HuH-7 (cell line): ENCODE data around the gene ITFG1.

Source experiments
- DNase-seq: peaks from one replicate; pipeline ENCODE4 v3.0.0; 2011; ENCODE audit warnings: low spot score

Gene ITFG1

DNA sequence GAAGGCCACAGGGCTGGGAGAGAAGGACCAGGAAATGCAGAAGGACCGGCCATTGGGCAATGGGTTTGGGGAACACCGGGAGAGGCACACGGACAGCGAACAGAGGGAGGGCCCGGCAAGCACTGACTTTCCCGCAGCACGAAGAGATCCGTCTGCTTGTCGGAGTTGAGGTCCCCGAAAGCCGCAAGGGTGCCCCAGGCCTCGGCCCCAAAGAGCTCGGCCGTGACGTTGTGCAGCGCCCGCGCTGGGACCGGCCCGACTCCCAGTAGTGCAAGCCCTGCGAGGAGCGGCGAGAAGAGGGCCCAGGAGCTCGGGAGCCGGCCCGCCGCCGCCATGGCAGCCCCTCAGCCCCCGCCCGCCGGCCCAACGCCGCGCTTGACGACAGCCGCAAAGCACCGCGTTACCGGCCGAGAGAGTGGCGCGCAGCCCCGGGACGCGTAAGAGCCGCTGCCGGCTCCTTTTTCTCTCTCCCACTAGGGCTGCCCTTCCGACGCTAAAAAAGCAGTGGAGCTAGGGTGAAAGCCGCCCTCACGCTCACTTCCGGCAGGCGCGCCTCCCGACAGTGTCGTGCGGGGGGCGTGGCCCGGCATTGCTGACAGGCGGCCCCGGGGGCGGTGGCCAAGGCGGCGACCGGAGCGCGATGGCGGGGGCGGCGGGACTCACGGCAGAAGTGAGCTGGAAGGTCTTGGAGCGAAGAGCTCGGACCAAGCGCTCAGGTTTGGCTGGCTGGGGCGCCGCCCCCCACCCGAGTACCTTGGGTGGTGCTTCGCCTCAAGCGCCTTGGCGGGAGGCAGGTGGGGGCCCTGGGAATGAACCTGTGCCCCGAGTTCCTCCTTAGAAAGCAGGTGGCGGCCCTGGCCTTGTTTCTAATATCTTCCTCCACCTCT, at the start of gene ITFG1, which contains the start of gene PHKB:
Gene ITFG1, minus strand, starts transcription at position 353 of the 887 bp plus-strand sequence. Its CDS starts 18 bp downstream, at position 335.
Gene PHKB, plus strand, starts transcription at position 621 of the 887 bp plus-strand sequence. Its CDS starts 20 bp downstream, at position 641.
- peak; percentile 53 for DNase-seq

DNA sequence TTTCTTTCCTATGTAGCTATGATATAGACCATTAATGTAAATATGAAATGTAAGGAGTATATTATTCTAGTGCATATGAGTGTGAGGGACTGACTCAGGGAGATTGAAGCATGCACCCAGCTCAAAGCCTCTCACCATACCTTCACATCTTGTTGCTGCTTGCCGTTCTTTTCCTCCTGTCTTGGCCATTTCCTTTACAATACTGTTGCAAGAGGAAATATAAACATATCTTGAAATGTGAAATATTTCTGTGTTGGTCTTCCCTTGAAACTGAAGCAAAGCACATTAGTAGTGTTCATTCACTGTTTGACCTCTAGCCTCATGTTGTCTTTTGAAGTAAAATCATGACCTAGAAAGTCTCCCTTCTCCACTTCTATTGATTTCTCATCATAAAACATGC, 46.8 kb upstream of the ITFG1 start:
- DNase-seq = no peak

DNA sequence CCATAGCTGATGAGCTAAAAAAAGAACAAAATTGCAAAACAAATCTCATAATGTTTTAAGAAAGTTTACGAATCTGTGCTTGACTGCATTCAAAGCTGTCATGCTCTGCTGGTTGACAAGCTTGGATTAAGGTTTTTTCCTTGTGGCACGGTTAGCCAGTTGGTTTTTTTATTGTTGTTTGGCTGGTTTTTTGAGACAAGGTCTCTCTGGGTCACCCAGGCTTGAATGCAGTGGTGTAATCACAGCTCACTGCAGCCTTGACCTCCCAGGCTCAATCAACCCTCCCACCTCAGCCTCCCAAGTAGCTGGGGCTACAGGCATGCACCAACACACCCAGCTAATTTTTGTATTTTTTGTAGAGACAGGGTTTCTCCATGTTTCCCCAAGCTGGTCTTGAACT, 45.9 kb upstream of the ITFG1 start:
- no peak for DNase-seq

DNA sequence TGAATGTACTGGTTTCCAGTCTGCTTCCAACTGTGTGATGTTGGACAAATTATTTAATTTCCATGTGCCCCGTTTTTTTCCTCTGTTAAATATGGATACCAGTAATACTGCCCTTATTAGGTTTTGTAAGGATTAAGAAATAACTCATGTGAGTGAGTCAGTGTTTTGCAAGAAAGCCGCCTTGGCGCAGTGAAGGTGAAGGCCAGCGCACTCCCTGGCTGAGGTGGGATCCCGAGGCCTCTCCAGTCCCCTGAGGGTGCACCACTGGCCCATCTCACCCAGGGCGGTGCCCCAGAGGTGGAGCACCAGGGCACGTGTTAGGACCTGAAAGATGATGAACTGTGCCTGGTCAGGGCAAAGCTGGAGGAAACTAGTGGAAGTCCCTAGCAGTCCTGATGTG, 43.7 kb upstream of the ITFG1 start:
- DNase-seq = no peak

DNA sequence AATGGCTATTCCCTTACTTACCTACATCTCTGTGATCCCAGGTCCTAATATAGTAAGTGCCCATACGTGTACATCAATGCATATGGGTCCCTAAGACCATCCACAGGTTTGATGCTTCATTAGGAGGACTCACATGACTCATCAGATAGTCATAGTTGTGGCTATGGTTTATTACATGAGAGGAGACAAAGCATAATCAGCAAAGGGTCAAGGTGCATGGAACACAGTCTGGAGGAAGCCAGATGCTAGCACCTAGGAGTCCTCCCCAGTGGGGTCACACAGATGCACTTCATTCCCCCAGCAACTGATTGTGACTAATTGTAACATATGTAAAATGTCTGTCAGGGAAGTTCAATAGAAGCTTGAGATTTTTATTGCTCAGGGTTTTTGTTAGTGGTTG, 43.1 kb upstream of the ITFG1 start:
- no peak for DNase-seq

DNA sequence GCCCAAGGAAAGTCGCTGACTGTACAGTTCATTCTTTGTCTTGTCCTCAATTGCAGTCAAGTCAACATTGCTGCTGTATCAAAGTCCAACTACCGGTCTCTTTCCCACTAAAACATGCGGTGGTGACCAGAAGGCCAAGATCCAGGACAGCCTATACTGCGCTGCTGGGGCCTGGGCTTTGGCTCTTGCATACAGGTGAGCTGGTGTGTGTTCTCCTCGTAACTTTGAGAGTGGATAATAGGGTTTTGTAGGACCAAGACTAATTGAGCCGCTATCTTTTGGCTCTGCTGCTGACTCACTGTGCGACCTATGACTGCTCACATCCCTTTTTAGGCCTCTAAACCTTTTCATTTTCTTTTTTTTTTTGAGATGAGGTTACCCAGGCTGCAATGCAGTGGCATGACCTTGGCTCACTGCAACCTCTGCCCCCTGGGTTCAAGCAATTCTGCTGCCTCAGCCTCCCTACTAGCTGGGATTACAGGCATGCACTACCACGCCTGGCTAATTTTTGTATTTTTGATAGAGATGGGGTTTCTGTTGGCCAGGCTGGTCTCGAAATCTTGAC, 38.9 kb upstream of the ITFG1 start:
- DNase-seq = peak; percentile 30

DNA sequence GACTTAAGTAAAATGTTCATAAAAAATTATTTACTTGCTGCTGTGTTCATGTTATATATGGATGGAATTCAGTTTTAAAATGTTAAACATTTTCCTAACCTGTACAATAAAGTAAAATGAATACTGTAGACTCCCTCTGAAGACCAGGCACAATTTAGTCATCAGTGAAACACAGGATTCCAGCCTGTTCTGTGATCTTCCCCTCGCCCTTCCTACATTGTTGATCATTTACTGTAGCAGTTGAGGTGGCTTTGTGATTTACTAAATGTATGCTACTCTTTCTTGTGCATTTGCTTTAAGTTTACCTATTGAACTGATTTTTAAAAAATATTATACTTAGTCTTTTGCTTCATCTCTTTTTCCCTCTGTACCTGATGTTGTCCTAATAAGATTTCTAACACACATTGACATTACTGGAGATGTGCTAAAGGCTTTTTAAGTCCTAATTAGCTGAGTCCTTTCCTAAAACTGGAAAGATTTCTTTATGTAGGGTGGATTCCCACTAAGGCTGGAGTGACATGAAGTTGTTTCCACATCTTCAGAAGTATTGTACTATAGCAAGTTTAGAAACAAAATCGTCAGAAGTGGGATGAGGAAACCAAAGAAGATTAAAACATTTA, 38.3 kb upstream of the ITFG1 start:
- peak; percentile 3 for DNase-seq

DNA sequence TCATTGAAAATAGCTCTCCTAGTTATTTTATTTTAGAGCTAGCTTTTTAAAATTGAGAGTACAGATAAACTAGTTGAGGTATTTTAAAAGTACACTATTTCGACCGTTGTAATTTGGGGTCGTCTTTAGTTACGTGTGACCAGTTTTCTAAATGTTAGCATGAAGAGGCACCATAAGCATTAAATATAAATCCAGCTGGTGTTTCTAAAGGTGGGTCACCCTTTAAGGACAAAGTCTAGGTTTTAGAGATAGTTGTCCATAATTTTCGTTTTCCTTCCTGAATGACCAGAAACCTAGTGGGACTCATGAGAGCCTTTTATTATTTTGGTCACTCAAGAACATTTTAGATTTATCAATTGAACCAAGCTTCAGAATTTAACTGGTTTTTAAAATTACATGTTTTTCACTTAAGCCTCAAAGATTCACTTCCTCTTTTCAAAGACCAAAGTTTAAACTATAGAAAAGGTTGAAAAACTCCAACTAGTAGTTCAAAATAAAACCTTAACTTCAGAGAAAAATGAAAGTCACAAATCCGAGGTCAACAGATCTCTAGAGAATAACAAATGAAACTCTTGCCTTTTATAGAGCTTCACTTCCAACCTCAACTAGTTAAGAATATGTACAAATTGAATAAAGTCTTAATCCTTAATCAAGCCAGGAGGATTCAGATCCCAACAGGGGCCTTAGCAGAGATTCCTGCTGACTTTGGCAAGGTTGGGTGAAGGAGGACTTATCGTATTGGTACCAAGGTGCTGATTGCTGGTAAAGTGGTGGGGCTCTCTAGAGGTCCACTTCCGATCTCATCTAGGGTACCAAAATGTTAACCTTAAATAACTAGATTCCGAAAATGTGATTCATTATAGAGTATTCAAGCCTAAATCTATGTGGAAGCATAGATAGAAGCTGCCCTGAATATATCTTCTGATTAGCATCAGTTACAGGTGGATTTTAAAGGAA, 32.8 kb upstream of the ITFG1 start:
- DNase-seq = no peak

DNA sequence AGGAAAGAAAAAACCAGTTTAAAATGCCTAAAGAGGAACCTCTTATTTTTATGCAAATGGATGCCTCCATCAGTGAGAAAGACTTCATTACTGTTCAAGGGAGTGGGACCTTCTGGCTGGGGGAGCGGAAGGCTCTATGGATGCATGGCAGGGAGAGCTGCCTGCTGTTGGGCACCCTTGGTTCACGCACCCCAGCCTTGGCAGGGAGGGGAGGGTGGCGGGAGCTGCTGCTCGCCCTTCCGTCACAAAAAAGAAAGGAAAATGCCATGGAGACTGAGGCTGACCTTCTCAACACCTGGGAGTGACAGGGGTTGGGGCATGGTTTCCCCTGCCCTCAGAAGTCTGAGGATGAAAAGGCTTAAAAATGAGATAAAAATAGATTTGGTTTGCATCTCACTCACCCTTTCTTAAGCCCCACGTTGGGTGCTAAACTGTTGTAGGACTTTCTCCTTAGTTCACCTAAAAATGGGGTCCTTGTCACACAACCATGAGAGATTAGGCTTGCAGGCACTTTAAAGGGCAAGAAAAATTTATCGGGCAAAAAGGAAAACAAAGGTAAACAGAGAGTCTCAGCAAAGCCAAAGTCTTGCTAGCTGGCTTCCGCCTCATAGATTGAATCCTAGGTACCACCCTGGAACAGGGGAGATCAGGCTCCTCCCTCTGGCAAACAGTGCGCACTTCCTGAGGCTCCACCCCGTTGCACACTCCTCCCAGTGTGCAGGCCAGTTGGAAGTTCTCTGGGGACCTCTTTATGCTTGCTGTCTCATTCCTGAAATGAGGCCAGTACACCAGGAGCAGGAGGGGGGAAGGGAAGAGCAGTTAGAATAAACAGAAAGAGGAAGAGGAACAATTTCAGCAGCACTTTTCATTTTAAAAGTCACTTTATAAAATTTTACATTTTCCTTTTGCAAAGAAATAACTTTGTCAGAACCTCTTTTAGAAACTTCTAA, 31.8 kb upstream of the ITFG1 start:
- peak; percentile 10 for DNase-seq

DNA sequence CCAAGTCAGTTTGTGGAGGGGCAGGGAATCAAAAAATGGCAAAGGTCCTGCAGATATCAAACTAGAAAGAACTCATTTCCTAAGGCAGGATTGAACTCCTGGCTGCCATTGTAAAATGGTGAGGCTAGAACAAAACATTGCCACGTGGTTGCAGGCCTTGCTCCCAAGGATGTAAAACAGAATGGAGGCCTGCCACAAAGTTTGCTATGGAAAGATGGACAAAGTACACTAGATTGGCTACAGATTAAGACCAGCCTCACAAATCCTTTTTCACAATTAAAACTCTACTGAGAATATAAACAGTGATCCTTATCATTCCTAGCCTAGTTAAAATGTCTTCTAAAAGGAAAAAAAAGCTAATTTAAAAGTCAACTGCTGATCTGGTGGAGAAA, 31.2 kb upstream of the ITFG1 start:
- DNase-seq = no peak

DNA sequence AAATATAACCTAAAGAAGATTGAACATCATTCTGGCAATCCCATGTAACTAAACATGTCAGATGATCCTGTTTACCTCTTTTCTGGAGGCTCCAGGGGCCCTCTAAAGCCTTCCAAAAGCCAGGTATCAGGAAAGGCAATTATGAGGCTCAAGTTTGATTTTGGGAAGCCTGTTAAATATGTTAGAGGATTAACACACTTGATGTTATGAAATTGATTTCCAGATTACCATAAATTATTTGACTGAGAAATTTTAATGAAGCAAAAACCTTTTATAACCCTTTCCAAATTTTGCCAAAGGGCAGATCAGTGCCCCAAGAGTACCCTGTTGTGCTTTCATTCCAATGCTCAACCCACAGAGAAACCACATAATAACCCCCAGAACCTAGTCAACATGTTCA, 29.6 kb upstream of the ITFG1 start:
- no peak for DNase-seq

DNA sequence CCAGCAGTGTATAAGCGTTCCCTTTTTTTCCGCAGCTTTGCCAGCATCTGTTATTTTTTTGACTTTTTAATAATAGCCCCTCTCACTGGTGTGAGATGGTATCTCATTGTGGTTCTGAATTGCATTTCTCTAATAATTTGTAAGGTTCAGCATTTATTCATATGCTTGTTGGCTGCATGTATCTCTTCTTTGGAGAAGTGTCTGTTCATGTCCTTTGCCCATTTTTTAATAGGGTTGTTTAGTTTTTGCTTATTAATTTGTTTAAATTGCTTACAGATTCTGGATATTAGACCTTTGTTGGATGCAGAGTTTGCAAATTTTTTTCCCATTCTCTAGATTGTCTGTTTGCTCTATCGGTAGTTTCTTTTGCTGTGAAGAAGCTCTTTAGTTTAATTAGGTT, 27.2 kb upstream of the ITFG1 start:
- DNase-seq = no peak

DNA sequence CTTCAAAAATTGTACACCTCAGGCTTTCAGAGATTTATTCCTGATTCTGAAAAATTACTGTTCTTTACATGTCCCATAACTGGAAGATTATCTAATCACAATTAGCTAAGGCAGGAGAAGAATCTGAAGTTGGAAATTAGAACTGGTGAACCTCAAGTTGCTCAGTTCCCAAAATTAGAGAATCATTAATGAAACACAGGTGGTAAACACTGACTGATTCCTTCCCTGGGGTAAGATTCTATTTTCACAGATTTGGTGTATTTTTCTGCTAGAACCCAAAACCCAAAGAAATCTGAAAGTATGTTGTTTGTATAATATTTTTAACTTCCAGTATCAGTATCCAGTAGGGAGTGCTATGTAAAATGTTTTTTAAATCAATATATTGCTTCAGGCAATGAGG, 26.0 kb upstream of the ITFG1 start:
- no peak for DNase-seq

DNA sequence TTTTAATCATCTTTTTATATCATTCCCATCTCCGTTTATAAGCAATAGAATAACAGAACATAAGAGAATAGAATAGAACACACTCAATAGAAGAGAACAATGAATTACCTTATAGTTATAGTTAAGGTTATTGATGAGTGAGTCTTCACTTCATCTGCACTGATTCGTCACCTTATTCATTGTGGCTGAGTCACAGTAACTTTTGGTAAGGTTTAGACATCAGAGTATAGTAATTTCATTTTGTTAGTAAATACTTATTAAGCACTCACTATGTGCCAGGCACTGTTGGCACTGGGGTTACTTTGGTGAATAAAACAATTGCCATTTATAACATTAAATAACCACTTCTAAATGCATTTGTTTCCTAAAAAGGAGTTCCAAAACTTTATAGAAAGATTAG, 22.8 kb upstream of the ITFG1 start:
- DNase-seq = no peak

DNA sequence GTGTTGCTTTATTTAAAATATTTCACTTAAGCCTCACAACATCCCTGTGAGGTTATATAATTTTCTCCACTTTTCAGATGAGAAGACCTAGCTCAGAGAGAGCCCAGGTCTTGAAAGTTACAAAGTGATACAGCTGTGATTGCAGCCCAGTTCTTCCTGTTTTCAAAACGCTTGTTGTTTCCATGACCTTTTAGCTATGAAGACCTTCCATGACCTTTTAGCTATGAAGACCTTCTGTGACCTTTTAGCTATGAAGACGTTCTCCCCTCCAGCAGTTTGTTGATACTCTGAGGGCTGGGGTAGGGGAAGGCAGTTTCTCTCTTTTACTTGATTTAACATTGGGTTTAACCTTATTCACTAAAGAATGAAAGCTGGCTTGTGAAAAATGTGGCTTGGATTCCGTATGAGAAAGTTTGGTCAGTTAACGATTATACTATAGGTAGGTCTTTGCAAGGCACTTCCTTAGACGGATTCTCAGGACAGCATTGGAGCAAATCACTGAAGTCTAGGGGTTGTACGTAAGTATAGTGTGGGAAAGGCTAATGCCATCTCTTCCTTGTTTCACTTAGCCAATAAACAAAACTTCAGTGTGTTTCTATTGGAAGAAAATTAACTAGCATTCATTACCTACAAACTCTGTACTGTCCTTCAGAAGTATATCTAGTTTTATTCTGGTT, 21.0 kb upstream of the ITFG1 start:
- DNase-seq = no peak

DNA sequence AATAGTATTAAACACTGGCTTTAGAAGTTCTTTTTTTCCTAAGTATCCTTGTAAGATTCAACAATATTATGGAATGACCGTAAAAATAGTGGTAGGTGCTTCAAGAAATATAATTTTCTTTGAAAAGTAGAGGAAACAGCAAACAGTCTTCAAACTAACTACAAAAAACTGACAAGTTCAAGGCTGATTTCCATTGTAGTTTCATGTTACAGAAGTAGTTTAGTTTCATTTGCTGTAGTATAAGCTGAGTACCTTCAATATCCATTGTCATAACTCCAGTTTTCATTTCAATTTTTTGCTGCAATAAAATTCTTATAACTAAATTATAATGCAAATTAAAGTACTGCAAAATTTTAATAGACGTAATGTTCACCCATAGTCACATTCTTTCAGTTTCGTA, 19.5 kb upstream of the ITFG1 start:
- DNase-seq = no peak

DNA sequence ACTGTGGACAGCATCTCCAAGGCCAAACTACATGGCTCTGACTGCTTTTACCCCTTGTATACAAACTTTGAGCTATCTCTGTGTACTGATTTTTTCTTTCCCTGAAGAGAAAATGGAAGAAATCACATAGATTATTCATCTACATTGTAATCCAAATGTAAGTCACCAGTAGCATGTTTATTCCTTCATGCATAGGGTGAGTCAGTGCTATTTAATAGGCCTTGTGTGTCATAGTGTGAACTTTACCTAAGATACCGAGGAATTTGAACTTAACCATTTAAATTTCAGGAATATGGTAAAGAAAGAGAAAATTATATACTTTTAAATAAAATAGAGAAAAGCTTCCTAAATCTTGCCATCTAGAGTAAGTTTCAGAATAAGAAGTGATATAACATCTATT, 16.8 kb upstream of the ITFG1 start:
- DNase-seq = no peak

DNA sequence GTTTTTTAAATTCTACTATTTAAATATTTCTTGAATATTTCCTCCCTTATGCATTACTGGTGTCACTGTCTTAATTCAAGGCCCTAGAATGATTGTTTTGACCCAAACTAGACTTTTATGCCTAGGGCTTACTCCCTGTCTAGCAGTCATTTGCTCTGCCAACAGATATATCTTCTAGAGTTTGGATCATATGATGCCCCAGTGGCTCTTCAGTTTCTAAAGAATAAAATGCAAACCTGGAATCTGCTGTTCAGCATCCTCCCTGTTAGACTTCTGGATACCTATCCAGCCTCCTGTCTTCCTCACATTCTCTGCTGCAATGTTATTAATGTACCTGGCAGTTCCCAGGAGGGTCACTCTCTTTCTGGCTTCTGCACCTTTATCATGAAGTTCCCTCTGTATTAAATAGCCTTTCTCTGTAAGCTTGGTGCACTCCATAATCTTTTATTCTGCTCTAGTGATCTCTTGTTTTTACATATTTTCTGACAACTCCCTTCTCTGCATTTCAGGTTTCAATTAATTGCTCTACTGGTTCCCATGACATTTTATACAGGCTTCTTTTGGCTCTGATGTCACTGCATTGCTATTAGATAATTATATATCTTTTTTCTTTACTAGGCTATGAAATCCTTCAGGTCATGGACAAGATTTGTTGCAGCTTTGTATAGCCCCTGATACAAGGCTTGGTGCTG, 15.9 kb upstream of the ITFG1 start:
- no peak for DNase-seq

DNA sequence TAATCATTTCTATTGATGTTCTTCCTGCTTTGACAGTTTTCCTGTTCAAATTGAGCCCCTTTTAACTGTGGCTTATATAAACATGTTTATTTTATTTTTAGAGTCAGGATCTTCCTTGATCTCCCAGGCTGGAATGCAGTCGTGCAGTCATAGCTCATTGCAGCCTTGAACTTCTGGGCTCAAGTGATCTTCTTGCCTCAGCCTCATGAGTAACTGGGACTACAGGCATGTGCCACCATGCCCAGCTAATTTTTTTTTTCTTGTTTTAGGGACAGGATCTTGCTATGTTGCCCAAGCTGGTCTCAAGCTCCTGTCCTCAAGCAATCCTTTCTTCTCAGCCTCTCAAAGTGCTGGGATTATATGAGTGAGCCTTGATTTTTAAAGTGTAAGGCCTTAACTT, 14.9 kb upstream of the ITFG1 start:
- DNase-seq = no peak

DNA sequence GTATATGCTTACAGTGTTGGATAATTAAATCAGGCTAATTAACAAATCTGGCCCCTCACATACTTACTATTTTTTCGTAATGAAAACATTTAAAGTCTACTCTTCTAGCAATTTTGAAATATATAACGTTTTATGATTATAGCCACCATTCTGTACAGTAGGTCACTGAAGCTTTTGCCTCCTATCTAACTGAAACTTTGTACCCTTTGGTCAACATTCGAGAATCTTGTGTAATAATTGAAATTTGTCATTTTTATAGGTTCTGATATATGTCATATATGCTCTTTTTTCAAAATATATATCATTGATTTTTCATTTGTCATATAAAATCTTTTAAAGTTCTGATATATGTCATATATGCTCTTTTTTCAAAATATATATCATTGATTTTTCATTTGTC, 12.9 kb upstream of the ITFG1 start:
- no peak for DNase-seq
